ENCODE results near the gene TRPM3. TPM values are rescaled to one million over a fixed set of nuclear protein-coding genes. Genes with fewer than 3 reads are reported as not detected.

The TRPM3 gene
- polyA plus RNA-seq, 2 of the 4 experiments (the other 2 are of a cell fraction), result not detected

- no peaks in the 10 kb centered on the region for H3K4me1 ChIP-seq
- H3K9me3 ChIP-seq, result no peaks in the 10 kb centered on the region
- POLR2A ChIA-PET, result no interaction called here
- CTCF ChIA-PET, result no interaction called here
- ATAC-seq (no peak), FAIRE-seq (no peak), DNase-seq (ENCODE audit: low read depth in 1 of 2, low spot score in 1 of 2) (no peak)
- TF ChIP-seq PHF8 (IDR thresholded peaks at IDR 0.05; ENCODE audit: borderline replicate concordance, low read depth) (no peak), ZSCAN20 (CRISPR knock-in tag; IDR thresholded peaks at IDR 0.05) (no peak), ESRRA (IDR thresholded peaks at IDR 0.05; ENCODE audit: borderline replicate concordance, low read length) (no peak), CHD2 (IDR thresholded peaks at IDR 0.05; ENCODE audit: low read length, partially characterized antibody) (no peak), EHF (CRISPR knock-in tag; IDR thresholded peaks at IDR 0.05) (no peak), MAX (IDR thresholded peaks at IDR 0.05) (no peak), KDM5A (IDR thresholded peaks at IDR 0.05) (no peak), FOSB (CRISPR knock-in tag; IDR thresholded peaks at IDR 0.05) (no peak), TP53 (CRISPR knock-in tag; IDR thresholded peaks at IDR 0.05) (no peak), NR3C1 (IDR thresholded peaks at IDR 0.05) (no peak), HMGXB4 (CRISPR knock-in tag; IDR thresholded peaks at IDR 0.05; ENCODE audit: borderline replicate concordance) (no peak), GATA3 (IDR thresholded peaks at IDR 0.05; ENCODE audit: borderline replicate concordance) (no peak), EHMT2 (IDR thresholded peaks at IDR 0.05; ENCODE audit: low read depth) (no peak), KDM1A (IDR thresholded peaks at IDR 0.05; ENCODE audit: low read depth) (no peak), RFX5 (IDR thresholded peaks at IDR 0.05) (no peak), NFE2L2 (conservative IDR thresholded peaks at IDR 0.05; ENCODE audit: low read length) (no peak), CHD4 (IDR thresholded peaks at IDR 0.05; ENCODE audit: borderline replicate concordance) (no peak), USF2 (IDR thresholded peaks at IDR 0.05) (no peak)
- no peak overlapping the region for H3K4me3 ChIP-seq
- 3% methylated on average over 8 of the region's 8 CpGs for WGBS (ENCODE audit: missing lambda C conversion rate)
- H3K27ac ChIP-seq, result no peak overlapping the region
- no peak overlapping the region for H3K4me2 ChIP-seq
Measured at GRCh38 chr9:70761139-70761670, 360.2 kb downstream of the TRPM3 start.

GRCh38 chr9:70760228-70760627, 361.2 kb downstream of the TRPM3 start:
- CTCF ChIA-PET, result no interaction called here
- ATAC-seq (no peak), DNase-seq (ENCODE audit: low read depth in 1 of 2, low spot score in 1 of 2) (no peak)
- TF ChIP-seq E2F6 (IDR thresholded peaks at IDR 0.05; ENCODE audit: borderline replicate concordance, low read depth) (no peak), BHLHE40 (IDR thresholded peaks at IDR 0.05; ENCODE audit: low read depth, low read length) (no peak), USF2 (IDR thresholded peaks at IDR 0.05) (no peak), ZNF302 (CRISPR knock-in tag; IDR thresholded peaks at IDR 0.05) (no peak), REST (IDR thresholded peaks at IDR 0.05) (no peak), HOXA7 (CRISPR knock-in tag; IDR thresholded peaks at IDR 0.05) (no peak), ELK1 (IDR thresholded peaks at IDR 0.05; ENCODE audit: low read depth, low read length) (no peak), HOXB13 (CRISPR knock-in tag; IDR thresholded peaks at IDR 0.05; ENCODE audit: low read depth) (no peak), CHD4 (IDR thresholded peaks at IDR 0.05; ENCODE audit: borderline replicate concordance) (no peak), RCOR1 (IDR thresholded peaks at IDR 0.05; ENCODE audit: low read depth, low read length) (no peak), MAX (IDR thresholded peaks at IDR 0.05) (no peak)
- TF ChIP-seq, protein P1, sequence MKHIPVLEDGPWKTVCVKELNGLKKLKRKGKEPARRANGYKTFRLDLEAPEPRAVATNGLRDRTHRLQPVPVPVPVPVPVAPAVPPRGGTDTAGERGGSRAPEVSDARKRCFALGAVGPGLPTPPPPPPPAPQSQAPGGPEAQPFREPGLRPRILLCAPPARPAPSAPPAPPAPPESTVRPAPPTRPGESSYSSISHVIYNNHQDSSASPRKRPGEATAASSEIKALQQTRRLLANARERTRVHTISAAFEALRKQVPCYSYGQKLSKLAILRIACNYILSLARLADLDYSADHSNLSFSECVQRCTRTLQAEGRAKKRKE (CRISPR knock-in tag; IDR thresholded peaks at IDR 0.05; ENCODE audit: low read depth), result no peak

More at GRCh38 chr9:70760228-70760627, 361.2 kb downstream of the TRPM3 start:
- no peak for FAIRE-seq
- Histone ChIP-seq H3K4me2 (no peak overlapping the region), H3K4me1 (no peaks in the 10 kb centered on the region), H3K9me3 (no peaks in the 10 kb centered on the region), H3K27ac (no peak overlapping the region), H3K4me3 (no peak overlapping the region)
- WGBS (ENCODE audit: missing lambda C conversion rate), result 28% methylated on average over 8 of the region's 8 CpGs
- POLR2A ChIA-PET, result no interaction called here

All from A549 (cell line).